ENCODE results near the gene ALKBH3.

DNA sequence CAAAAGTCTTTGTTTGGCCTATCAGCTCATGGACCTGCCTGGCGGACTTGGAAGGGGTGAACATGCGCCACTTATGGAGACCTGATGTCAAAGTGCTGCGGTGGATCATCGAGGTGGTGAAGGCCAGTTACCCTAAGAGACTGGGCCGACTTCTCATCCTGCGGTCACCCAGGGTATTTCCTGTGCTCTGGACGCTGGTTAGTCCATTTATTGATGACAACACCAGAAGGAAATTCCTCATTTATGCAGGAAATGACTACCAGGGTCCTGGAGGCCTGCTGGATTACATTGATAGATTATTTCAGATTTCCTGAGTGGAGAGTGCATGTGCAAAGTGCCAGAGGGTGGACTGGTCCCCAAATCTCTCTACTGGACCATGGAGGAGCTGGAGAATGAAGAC, 17.9 kb downstream of the ALKBH3 start:
- TF ChIP-seq, protein P1, sequence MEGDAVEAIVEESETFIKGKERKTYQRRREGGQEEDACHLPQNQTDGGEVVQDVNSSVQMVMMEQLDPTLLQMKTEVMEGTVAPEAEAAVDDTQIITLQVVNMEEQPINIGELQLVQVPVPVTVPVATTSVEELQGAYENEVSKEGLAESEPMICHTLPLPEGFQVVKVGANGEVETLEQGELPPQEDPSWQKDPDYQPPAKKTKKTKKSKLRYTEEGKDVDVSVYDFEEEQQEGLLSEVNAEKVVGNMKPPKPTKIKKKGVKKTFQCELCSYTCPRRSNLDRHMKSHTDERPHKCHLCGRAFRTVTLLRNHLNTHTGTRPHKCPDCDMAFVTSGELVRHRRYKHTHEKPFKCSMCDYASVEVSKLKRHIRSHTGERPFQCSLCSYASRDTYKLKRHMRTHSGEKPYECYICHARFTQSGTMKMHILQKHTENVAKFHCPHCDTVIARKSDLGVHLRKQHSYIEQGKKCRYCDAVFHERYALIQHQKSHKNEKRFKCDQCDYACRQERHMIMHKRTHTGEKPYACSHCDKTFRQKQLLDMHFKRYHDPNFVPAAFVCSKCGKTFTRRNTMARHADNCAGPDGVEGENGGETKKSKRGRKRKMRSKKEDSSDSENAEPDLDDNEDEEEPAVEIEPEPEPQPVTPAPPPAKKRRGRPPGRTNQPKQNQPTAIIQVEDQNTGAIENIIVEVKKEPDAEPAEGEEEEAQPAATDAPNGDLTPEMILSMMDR (optimal IDR thresholded peaks at IDR 0.05 in 1 of 3, IDR thresholded peaks at IDR 0.05 in 1 of 3, conservative IDR thresholded peaks at IDR 0.05 in 1 of 3; ENCODE audit: extremely low read depth in 1 of 3, insufficient read depth in 2 of 3, low read length in 3 of 3): no peak
- TF ChIP-seq EZH2 (IDR thresholded peaks at IDR 0.05; ENCODE audit: low read length): no peak
